ENCODE data around the gene PTGDS.

GRCh38 chr9:136949817-136950655 is 27.3 kb upstream of the PTGDS start:
- peak; percentile 20 for TF ChIP-seq POLR2A (IDR thresholded peaks at IDR 0.05)
- peak in 2 of 3 donors; percentile 13 to 45 for TF ChIP-seq CTCF (IDR thresholded peaks at IDR 0.05)

Measured in breast epithelium (tissue), 3 donors.